ENCODE results near the gene YRDC.

DNA sequence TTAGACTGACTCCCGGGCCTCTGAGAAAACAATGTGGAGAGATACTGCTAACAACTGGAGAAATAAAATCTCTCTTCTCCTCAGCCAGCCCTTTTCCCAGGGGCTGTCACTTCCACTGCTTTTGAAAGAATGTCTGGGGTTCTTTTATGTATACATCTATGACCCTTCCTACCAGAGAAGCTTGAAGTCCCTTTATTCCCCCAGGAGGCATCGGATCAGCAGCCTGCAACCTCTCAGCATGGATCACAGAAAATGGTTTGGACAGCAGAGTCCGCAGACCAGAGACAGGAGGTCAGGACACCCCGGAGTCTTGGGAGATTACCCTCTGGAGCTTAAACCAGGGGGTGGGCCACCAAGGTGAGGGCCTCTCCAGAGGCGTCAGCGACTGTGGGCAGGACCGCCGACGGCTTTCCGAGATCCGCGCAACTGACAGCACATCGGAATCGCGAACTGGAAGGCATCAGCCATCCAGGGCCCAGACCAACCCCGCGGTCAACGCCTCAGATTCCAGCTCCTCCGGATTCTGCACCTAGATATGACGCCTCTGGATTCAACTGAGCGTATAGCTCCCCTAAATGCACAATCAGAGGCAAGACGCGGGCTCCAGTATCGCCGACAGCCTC, 44.1 kb downstream of the YRDC start:
- no peak for TF ChIP-seq POLR2A (IDR thresholded peaks at IDR 0.05)
- no peak for TF ChIP-seq CTCF (IDR thresholded peaks at IDR 0.05)
- TF ChIP-seq POLR2AphosphoS5 (IDR thresholded peaks at IDR 0.05): no peak

Measured in gastroesophageal sphincter (tissue), 3 donors.